Memory B cell (primary cell): ENCODE data around the gene UBALD1.

Experiments used
- ATAC-seq: fragments of 150-1000 bp; cut with Tn5 transposase; 2 replicates; pipeline ENCODE4 v1.10.0; 2021; ENCODE audit warnings: low read depth, mild to moderate bottlenecking, moderate library complexity
- DNase-seq, 2 donors: peaks; one replicate each; pipeline ENCODE4 v3.0.0; 2022; ENCODE audit warnings: low spot score in 2 of 2
- H3K27ac Mint-ChIP-seq: one replicate; pipeline ENCODE4 v1.8.0; 2022; ENCODE audit warnings: mild to moderate bottlenecking, moderate library complexity, mixed read lengths
- H3K27me3 Mint-ChIP-seq: one replicate; pipeline ENCODE4 v1.8.0; 2022; ENCODE audit warnings: mixed read lengths
- H3K36me3 Mint-ChIP-seq: one replicate; pipeline ENCODE4 v1.8.0; 2022; ENCODE audit warnings: mild to moderate bottlenecking, mixed read lengths
- H3K4me1 Mint-ChIP-seq: one replicate; pipeline ENCODE4 v1.8.0; 2022; ENCODE audit warnings: mixed read lengths
- H3K4me3 Mint-ChIP-seq: one replicate; pipeline ENCODE4 v1.8.0; 2022; ENCODE audit warnings: mild to moderate bottlenecking, moderate library complexity, mixed read lengths
- H3K9me3 Mint-ChIP-seq: one replicate; pipeline ENCODE4 v1.8.0; 2022; ENCODE audit warnings: mixed read lengths

The UBALD1 gene

DNA sequence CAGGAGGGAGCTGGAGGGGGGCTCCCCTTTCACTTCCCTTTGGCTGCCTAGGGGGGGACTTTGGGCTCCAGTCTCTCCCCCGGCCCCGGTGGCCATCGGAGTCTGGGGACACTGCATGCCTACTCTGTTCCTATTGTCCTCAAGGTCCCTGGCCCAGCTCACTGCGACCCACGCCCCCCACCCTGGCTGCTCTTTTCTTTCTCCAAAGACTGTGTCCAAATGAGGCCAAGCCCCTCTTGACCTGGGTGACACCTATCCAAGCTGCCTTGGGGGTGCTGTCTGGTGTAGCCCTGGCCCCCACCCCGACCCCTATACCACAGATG lies 12.9 kb downstream of the UBALD1 start:
- Mint-ChIP-seq H3K4me1 (peaks cover 3% of the 10 kb centered on the region), H3K27me3 (peaks cover 4% of the 10 kb centered on the region)
- ATAC-seq = no peak

DNA sequence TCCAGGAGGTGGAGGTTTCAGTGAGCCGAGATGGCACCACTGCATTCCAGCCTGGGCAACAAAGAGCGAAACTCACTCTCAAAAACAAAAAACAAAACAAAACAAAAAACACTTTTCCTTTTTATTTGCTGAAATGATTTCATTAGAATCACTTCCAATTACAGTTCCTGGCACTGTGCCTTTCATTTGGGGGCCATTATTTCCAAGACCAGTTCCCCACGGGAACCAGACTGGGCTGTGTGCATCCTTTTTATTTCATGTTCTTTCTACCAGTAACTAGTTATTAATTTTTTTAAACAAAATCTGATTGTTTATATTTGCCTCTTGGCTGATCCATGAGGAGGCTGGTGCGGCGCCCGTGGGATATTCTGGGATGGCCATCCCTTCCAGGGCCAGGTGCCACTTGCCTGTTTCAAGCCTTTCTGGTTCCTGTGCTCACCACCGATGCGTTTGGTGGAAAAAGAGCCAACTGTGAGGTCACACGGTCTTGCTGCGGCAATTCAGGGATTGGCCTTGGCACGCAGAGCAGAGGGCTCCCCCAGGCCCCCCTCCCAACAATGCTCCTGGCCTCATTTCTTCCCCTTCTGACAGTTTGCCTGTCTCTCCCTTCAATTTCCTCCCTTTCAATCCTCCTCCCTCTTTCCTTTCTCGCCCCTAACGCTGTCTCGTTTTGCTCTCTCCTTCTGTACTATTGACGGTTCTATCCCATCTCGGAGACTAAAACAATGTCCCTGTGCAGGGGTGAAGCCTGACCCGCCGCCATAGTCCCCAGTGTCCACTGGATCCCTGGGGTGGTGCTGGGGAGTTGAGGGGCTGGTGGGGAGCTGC lies 13.4 kb downstream of the UBALD1 start:
- Mint-ChIP-seq H3K27ac (no peak overlapping the region), H3K27me3 (peaks cover 4% of the 10 kb centered on the region), H3K9me3 (no peaks in the 10 kb centered on the region), H3K4me1 (peaks cover 3% of the 10 kb centered on the region), H3K36me3 (no peaks in the 10 kb centered on the region), H3K4me3 (no peak overlapping the region)
- DNase-seq (no peak), ATAC-seq (no peak)

More for the DNA sequence above, 12.9 kb downstream of the UBALD1 start:
- DNase-seq = no peak
- Mint-ChIP-seq H3K4me3 (no peak overlapping the region), H3K27ac (no peak overlapping the region), H3K9me3 (no peaks in the 10 kb centered on the region), H3K36me3 (no peaks in the 10 kb centered on the region)

GRCh38 chr16:4599545-4599944 lies 15.1 kb downstream of the UBALD1 start:
- H3K27ac Mint-ChIP-seq = no peak overlapping the region
- ATAC-seq (no peak), DNase-seq (no peak)
- peaks cover 3% of the 10 kb centered on the region for H3K36me3 Mint-ChIP-seq
- peaks cover 3% of the 10 kb centered on the region for H3K4me1 Mint-ChIP-seq
- H3K9me3 Mint-ChIP-seq = no peaks in the 10 kb centered on the region
- H3K27me3 Mint-ChIP-seq = peaks cover 7% of the 10 kb centered on the region
- H3K4me3 Mint-ChIP-seq = no peak overlapping the region

GRCh38 chr16:4599037-4599436 lies 15.7 kb downstream of the UBALD1 start:
- DNase-seq (no peak), ATAC-seq (no peak)
- Mint-ChIP-seq H3K4me3 (no peak overlapping the region), H3K4me1 (peaks cover 3% of the 10 kb centered on the region), H3K9me3 (no peaks in the 10 kb centered on the region), H3K36me3 (peaks cover 3% of the 10 kb centered on the region), H3K27me3 (peaks cover 7% of the 10 kb centered on the region), H3K27ac (no peak overlapping the region)

GRCh38 chr16:4597174-4597573 lies 17.5 kb downstream of the UBALD1 start:
- Mint-ChIP-seq H3K27me3 (peaks cover 10% of the 10 kb centered on the region), H3K4me3 (no peak overlapping the region), H3K4me1 (peaks cover 3% of the 10 kb centered on the region), H3K9me3 (no peaks in the 10 kb centered on the region), H3K36me3 (peaks cover 3% of the 10 kb centered on the region), H3K27ac (no peak overlapping the region)
- ATAC-seq (no peak), DNase-seq (no peak)

GRCh38 chr16:4594433-4595410 lies 20.0 kb downstream of the UBALD1 start:
- Mint-ChIP-seq H3K4me3 (no peak overlapping the region), H3K27me3 (peaks cover 5% of the 10 kb centered on the region), H3K36me3 (peaks cover 3% of the 10 kb centered on the region), H3K9me3 (no peaks in the 10 kb centered on the region), H3K27ac (no peak overlapping the region), H3K4me1 (no peaks in the 10 kb centered on the region)
- no peak for DNase-seq
- no peak for ATAC-seq

GRCh38 chr16:4593086-4593485 lies 21.6 kb downstream of the UBALD1 start:
- no peaks in the 10 kb centered on the region for H3K4me1 Mint-ChIP-seq
- peaks cover 5% of the 10 kb centered on the region for H3K27me3 Mint-ChIP-seq
- H3K4me3 Mint-ChIP-seq = no peak overlapping the region
- no peak for DNase-seq
- H3K9me3 Mint-ChIP-seq = no peaks in the 10 kb centered on the region
- no peak overlapping the region for H3K27ac Mint-ChIP-seq
- peaks cover 3% of the 10 kb centered on the region for H3K36me3 Mint-ChIP-seq
- no peak for ATAC-seq

DNA sequence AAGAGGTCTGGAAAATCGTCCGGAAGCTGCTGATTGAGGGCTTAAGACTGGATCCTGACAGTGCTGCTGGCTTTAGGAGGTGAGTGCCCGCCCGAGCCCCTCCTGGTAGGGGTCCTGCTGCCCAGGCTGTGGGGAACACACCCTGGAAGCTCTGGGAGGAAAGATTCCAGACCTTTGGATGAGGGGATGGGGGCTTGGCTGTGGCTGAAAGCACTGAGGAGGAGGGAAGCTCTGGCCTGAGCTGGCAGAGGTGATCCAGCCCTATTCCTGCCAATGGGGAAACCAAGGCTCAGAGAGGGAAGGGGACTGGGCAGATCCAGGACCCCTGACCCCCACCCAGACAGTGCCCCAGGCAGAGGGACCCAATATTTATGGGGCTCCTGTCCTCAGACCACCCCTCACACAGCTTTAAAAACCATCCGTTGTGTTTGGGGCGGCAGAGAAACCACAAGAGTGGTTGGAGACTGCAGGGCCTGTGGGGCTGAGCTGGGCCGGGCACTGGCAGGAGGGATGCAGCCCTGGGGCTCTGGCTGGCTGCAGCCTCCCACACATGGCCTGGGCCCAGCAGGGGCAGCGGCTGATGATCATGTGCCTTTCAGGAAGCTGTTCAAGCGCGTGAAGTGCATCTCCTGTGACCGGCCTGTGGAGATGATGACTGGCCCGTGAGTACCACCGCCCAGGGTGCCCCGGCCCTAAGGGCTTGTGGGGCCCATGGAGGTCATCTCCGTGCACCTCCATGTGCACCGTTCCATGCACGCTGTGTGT lies 22.8 kb downstream of the UBALD1 start:
- ATAC-seq (no peak), DNase-seq (no peak)
- no peaks in the 10 kb centered on the region for H3K4me1 Mint-ChIP-seq
- no peaks in the 10 kb centered on the region for H3K9me3 Mint-ChIP-seq
- H3K27ac Mint-ChIP-seq = no peak overlapping the region
- no peak overlapping the region for H3K4me3 Mint-ChIP-seq
- H3K27me3 Mint-ChIP-seq = peaks cover 5% of the 10 kb centered on the region
- H3K36me3 Mint-ChIP-seq = peaks cover 3% of the 10 kb centered on the region

DNA sequence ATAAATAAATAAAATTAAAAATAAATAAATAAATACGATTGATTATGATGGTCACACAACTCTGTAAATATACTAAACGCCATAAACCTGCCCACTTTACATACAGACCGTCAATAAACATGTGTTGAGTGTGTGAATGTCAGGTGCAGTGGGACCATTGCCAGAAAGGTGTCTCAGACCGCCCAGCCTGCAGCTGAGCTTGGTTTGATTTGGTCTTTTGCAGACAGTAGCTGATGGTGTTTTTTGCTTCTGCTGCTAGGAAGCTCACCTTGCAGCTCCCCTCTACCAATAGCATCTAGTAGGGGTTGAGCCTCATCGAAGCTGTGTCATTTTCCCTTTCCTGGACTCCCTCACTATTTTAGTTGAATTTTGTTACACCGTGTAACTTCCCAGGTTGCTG lies 23.5 kb downstream of the UBALD1 start:
- Mint-ChIP-seq H3K4me1 (no peaks in the 10 kb centered on the region), H3K27ac (no peak overlapping the region), H3K36me3 (peaks cover 3% of the 10 kb centered on the region), H3K9me3 (no peaks in the 10 kb centered on the region), H3K27me3 (peaks cover 5% of the 10 kb centered on the region), H3K4me3 (no peak overlapping the region)
- DNase-seq (no peak), ATAC-seq (no peak)

- peaks cover 5% of the 10 kb centered on the region for H3K27me3 Mint-ChIP-seq
- no peak for ATAC-seq
- H3K9me3 Mint-ChIP-seq = no peaks in the 10 kb centered on the region
- no peaks in the 10 kb centered on the region for H3K4me1 Mint-ChIP-seq
- H3K27ac Mint-ChIP-seq = no peak overlapping the region
- no peaks in the 10 kb centered on the region for H3K36me3 Mint-ChIP-seq
- no peak for DNase-seq
- no peak overlapping the region for H3K4me3 Mint-ChIP-seq
Measured at GRCh38 chr16:4588961-4589360, 25.7 kb downstream of the UBALD1 start.

- Mint-ChIP-seq H3K27me3 (peaks cover 5% of the 10 kb centered on the region), H3K9me3 (no peaks in the 10 kb centered on the region), H3K4me3 (no peak overlapping the region), H3K36me3 (no peaks in the 10 kb centered on the region), H3K4me1 (no peaks in the 10 kb centered on the region), H3K27ac (no peak overlapping the region)
- DNase-seq (no peak), ATAC-seq (no peak)
Measured at GRCh38 chr16:4588386-4588785, 26.3 kb downstream of the UBALD1 start.

DNA sequence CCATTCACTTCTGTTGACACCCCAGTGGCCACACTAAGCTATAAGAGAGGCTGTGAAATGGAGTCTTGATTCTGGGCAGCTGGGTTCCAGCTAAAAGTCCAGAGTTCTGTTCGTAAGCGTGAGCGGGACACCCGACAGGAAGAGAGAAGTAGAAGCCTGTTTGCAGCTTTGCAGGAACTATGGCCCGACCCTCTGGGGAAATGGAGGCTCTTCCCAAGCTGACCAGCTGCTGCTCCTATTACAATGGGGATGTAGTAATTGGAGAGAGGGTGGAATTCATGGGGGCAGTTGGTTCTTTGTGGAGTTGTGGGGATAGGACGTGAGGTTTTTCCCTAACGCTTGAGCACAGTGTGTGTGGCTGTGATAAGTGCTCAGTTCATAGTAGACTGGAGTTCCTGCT lies 28.4 kb downstream of the UBALD1 start:
- Mint-ChIP-seq H3K36me3 (no peaks in the 10 kb centered on the region), H3K4me1 (no peaks in the 10 kb centered on the region), H3K9me3 (no peaks in the 10 kb centered on the region), H3K27ac (no peak overlapping the region), H3K4me3 (no peak overlapping the region), H3K27me3 (peaks cover 3% of the 10 kb centered on the region)
- DNase-seq (no peak), ATAC-seq (no peak)

DNA sequence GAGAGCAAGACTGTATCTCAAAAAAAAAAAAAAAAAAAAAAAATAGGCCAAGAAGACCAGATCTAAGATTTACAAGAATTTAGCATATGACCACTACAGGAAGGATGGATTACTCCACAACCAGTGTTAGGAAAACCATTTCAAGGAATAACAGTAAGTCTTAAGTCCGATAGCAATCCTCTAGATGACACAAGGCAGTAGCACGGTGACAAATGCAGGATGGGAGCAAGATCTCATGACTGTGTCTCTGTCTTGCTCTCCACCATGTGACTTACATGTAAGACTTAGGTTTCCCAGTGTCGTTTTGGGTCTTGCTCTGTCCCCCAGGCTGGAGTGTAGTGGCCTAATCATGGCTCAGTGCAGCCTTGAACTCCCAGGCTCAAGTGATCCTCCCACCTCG lies 30.8 kb downstream of the UBALD1 start:
- no peak overlapping the region for H3K27ac Mint-ChIP-seq
- no peak for ATAC-seq
- H3K27me3 Mint-ChIP-seq = peaks cover 3% of the 10 kb centered on the region
- H3K4me1 Mint-ChIP-seq = no peaks in the 10 kb centered on the region
- no peak for DNase-seq
- no peak overlapping the region for H3K4me3 Mint-ChIP-seq
- H3K9me3 Mint-ChIP-seq = no peaks in the 10 kb centered on the region
- no peaks in the 10 kb centered on the region for H3K36me3 Mint-ChIP-seq

GRCh38 chr16:4580250-4580649 lies 34.4 kb downstream of the UBALD1 start:
- no peak for DNase-seq

More at GRCh38 chr16:4580250-4580649, 34.4 kb downstream of the UBALD1 start:
- H3K27ac Mint-ChIP-seq = no peak overlapping the region
- H3K36me3 Mint-ChIP-seq = no peaks in the 10 kb centered on the region
- no peaks in the 10 kb centered on the region for H3K9me3 Mint-ChIP-seq
- ATAC-seq = no peak
- no peak overlapping the region for H3K4me3 Mint-ChIP-seq
- H3K4me1 Mint-ChIP-seq = no peaks in the 10 kb centered on the region
- no peaks in the 10 kb centered on the region for H3K27me3 Mint-ChIP-seq
